Neural cell (in vitro differentiated cells): ENCODE data around the gene SQSTM1. TPM values are rescaled to one million over a fixed set of nuclear protein-coding genes. Genes with fewer than 3 reads are reported as not detected.

ENCODE experiments used
- H2AFZ ChIP-seq: fragments of 200-600, 300-800 bp; sonication (generic), shearing (Covaris generic); 2 replicates; pipeline ENCODE4 v1.6.0; 2014; ENCODE audit warnings: low read depth, mild to moderate bottlenecking, antibody characterized with exemption, low read length, moderate library complexity
- H3F3A ChIP-seq: fragments of 200-600 bp; shearing (Covaris generic); 2 replicates; pipeline ENCODE4 v1.6.1; 2016; ENCODE audit warnings: mild to moderate bottlenecking, moderate library complexity, mixed read lengths, antibody characterized with exemption, low read length; ENCODE audit not compliant: insufficient read depth, poor library complexity, severe bottlenecking
- H3K27ac ChIP-seq: fragments of 200-600, 300-800 bp; sonication (generic), shearing (Covaris generic); 2 replicates; pipeline ENCODE4 v1.5.1; 2014; ENCODE audit warnings: mild to moderate bottlenecking, low read length, moderate library complexity
- H3K27me3 ChIP-seq: fragments of 300-800, 200-600 bp; sonication (generic), shearing (Covaris generic); 2 replicates; pipeline ENCODE4 v1.6.0; 2014; ENCODE audit warnings: mild to moderate bottlenecking, low read depth, low read length, moderate library complexity; ENCODE audit not compliant: insufficient read depth
- H3K36me3 ChIP-seq: fragments of 300-800, 200-600 bp; sonication (generic), shearing (Covaris generic); 2 replicates; pipeline ENCODE4 v1.5.1; 2014; ENCODE audit warnings: mild to moderate bottlenecking, antibody characterized with exemption, low read length, moderate library complexity; ENCODE audit not compliant: insufficient read depth
- H3K4me2 ChIP-seq: fragments of 300-800, 200-600 bp; sonication (generic), shearing (Covaris generic); 2 replicates; pipeline ENCODE4 v1.6.0; 2014; ENCODE audit warnings: mild to moderate bottlenecking, low read length
- H3K4me3 ChIP-seq: fragments of 300-800, 200-600 bp; sonication (generic), shearing (Covaris generic); 2 replicates; pipeline ENCODE4 v1.5.1; 2014; ENCODE audit warnings: mild to moderate bottlenecking, low read length, moderate library complexity
- H3K79me2 ChIP-seq: fragments of 200-600 bp; shearing (Covaris generic); replicated peaks from 2 replicates; pipeline ENCODE4 v1.6.0; 2014; ENCODE audit warnings: mild to moderate bottlenecking, low read length, moderate library complexity; ENCODE audit not compliant: insufficient read depth
- H3K9ac ChIP-seq: fragments of 300-800, 200-600 bp; sonication (generic), shearing (Covaris generic); 2 replicates; pipeline ENCODE4 v1.6.1; 2016; ENCODE audit warnings: mild to moderate bottlenecking, low read length, mixed read lengths
- H3K9me2 ChIP-seq: fragments of 200-600 bp; shearing (Covaris generic); 2 replicates; pipeline ENCODE4 v1.6.1; 2016; ENCODE audit warnings: mild to moderate bottlenecking, low read length, mixed read lengths; ENCODE audit not compliant: insufficient read depth
- H3K9me3 ChIP-seq: fragments of 200-600, 300-800 bp; sonication (generic), shearing (Covaris generic); 2 replicates; pipeline ENCODE4 v1.6.1; 2016; ENCODE audit warnings: mild to moderate bottlenecking, mixed run types, low read length, moderate library complexity, mixed read lengths
- H4K20me1 ChIP-seq: fragments of 200-600 bp; shearing (Covaris generic); 2 replicates; pipeline ENCODE4 v1.6.1; 2016; ENCODE audit warnings: mild to moderate bottlenecking, mixed run types; ENCODE audit not compliant: insufficient read depth
- EP300 ChIP-seq: fragments of 450-650 bp; conservative IDR thresholded peaks from 2 replicates; pipeline ENCODE4 v1.6.1; 2014; ENCODE audit warnings: antibody characterized with exemption, mild to moderate bottlenecking, moderate library complexity; ENCODE audit not compliant: poor library complexity, severe bottlenecking
- EZH2 ChIP-seq: fragments of 200-600, 300-800 bp; shearing (Covaris generic), sonication (generic); IDR thresholded peaks from 2 replicates; pipeline ENCODE4 v1.6.1; 2014; ENCODE audit warnings: antibody characterized with exemption, low read length, borderline replicate concordance, mild to moderate bottlenecking; ENCODE audit not compliant: insufficient read depth, poor library complexity, severe bottlenecking
- MXI1 ChIP-seq: fragments of 450-650 bp; conservative IDR thresholded peaks from 2 replicates; pipeline ENCODE4 v1.6.1; 2014; ENCODE audit warnings: antibody characterized with exemption, mild to moderate bottlenecking; ENCODE audit not compliant: poor library complexity, severe bottlenecking
- POLR2AphosphoS5 ChIP-seq: IDR thresholded peaks from 2 replicates; pipeline ENCODE4 v1.6.1; 2012
- RAD21 ChIP-seq: fragments of 450-650 bp; conservative IDR thresholded peaks from 2 replicates; pipeline ENCODE4 v1.6.1; 2014; ENCODE audit warnings: antibody characterized with exemption, mild to moderate bottlenecking, moderate library complexity
- SMC3 ChIP-seq: fragments of 450-650 bp; conservative IDR thresholded peaks from 2 replicates; pipeline ENCODE4 v1.6.1; 2014; ENCODE audit warnings: antibody characterized with exemption, mild to moderate bottlenecking, moderate library complexity; ENCODE audit not compliant: poor library complexity
- TAF1 ChIP-seq: IDR thresholded peaks from 2 replicates; pipeline ENCODE4 v1.6.1; 2012; ENCODE audit warnings: low read depth
- polyA plus RNA-seq: library from polyadenylated mRNA; depleted of rRNA; stranded (reverse); fragments of >200 nt; gene quantifications from 2 replicates; pipeline ENCODE4 v1.2.3, GENCODE V29; 2014
- TF ChIP-seq, protein P1 (sequence below): fragments of 450-650 bp; IDR thresholded peaks from 2 replicates; pipeline ENCODE4 v1.5.1; 2014; ENCODE audit warnings: antibody characterized with exemption, mild to moderate bottlenecking, moderate library complexity; ENCODE audit not compliant: poor library complexity, severe bottlenecking
- TF ChIP-seq, protein P2 (sequence below): IDR thresholded peaks from 2 replicates; pipeline ENCODE4 v1.6.1; 2012; ENCODE audit warnings: borderline replicate concordance

Gene SQSTM1
- polyA plus RNA-seq, 1 donor from 2014 or later = 64.5 TPM

DNA sequence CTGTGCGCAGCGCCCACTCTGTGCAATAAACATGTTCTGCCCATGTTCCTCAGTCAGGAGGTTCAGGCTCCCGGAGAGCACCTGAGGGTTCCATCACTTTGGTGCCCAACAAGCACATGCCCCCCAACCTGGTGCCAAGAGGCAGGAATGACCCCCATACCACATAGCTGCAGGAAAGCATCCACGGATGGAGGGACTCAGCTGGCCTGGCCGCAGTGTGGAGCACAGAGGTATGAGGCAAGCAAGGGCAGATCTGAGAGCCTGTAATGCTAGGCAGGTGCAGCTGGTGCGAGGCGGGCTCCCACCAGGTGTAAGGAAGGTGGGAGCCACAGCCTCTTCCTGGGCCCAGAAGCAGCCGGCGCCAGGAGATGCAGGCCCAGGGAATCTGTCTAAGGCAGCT, 42.2 kb downstream of the SQSTM1 start:
- Histone ChIP-seq H3F3A (no peaks in the 10 kb centered on the region), H3K9ac (no peak overlapping the region), H2AFZ (no peak overlapping the region), H4K20me1 (no peaks in the 10 kb centered on the region), H3K4me3 (no peak overlapping the region), H3K9me2 (no peaks in the 10 kb centered on the region), H3K4me2 (no peak overlapping the region), H3K36me3 (no peaks in the 10 kb centered on the region), H3K79me2 (peaks cover 5% of the 10 kb centered on the region), H3K9me3 (no peaks in the 10 kb centered on the region), H3K27ac (no peak overlapping the region), H3K27me3 (no peaks in the 10 kb centered on the region)
- TF ChIP-seq EP300 (no peak), MXI1 (no peak), SMC3 (no peak), EZH2 (no peak), POLR2AphosphoS5 (no peak), TAF1 (no peak), RAD21 (no peak)
- TF ChIP-seq, protein P1, sequence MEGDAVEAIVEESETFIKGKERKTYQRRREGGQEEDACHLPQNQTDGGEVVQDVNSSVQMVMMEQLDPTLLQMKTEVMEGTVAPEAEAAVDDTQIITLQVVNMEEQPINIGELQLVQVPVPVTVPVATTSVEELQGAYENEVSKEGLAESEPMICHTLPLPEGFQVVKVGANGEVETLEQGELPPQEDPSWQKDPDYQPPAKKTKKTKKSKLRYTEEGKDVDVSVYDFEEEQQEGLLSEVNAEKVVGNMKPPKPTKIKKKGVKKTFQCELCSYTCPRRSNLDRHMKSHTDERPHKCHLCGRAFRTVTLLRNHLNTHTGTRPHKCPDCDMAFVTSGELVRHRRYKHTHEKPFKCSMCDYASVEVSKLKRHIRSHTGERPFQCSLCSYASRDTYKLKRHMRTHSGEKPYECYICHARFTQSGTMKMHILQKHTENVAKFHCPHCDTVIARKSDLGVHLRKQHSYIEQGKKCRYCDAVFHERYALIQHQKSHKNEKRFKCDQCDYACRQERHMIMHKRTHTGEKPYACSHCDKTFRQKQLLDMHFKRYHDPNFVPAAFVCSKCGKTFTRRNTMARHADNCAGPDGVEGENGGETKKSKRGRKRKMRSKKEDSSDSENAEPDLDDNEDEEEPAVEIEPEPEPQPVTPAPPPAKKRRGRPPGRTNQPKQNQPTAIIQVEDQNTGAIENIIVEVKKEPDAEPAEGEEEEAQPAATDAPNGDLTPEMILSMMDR = no peak
- TF ChIP-seq, protein P2, sequence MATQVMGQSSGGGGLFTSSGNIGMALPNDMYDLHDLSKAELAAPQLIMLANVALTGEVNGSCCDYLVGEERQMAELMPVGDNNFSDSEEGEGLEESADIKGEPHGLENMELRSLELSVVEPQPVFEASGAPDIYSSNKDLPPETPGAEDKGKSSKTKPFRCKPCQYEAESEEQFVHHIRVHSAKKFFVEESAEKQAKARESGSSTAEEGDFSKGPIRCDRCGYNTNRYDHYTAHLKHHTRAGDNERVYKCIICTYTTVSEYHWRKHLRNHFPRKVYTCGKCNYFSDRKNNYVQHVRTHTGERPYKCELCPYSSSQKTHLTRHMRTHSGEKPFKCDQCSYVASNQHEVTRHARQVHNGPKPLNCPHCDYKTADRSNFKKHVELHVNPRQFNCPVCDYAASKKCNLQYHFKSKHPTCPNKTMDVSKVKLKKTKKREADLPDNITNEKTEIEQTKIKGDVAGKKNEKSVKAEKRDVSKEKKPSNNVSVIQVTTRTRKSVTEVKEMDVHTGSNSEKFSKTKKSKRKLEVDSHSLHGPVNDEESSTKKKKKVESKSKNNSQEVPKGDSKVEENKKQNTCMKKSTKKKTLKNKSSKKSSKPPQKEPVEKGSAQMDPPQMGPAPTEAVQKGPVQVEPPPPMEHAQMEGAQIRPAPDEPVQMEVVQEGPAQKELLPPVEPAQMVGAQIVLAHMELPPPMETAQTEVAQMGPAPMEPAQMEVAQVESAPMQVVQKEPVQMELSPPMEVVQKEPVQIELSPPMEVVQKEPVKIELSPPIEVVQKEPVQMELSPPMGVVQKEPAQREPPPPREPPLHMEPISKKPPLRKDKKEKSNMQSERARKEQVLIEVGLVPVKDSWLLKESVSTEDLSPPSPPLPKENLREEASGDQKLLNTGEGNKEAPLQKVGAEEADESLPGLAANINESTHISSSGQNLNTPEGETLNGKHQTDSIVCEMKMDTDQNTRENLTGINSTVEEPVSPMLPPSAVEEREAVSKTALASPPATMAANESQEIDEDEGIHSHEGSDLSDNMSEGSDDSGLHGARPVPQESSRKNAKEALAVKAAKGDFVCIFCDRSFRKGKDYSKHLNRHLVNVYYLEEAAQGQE = no peak

DNA sequence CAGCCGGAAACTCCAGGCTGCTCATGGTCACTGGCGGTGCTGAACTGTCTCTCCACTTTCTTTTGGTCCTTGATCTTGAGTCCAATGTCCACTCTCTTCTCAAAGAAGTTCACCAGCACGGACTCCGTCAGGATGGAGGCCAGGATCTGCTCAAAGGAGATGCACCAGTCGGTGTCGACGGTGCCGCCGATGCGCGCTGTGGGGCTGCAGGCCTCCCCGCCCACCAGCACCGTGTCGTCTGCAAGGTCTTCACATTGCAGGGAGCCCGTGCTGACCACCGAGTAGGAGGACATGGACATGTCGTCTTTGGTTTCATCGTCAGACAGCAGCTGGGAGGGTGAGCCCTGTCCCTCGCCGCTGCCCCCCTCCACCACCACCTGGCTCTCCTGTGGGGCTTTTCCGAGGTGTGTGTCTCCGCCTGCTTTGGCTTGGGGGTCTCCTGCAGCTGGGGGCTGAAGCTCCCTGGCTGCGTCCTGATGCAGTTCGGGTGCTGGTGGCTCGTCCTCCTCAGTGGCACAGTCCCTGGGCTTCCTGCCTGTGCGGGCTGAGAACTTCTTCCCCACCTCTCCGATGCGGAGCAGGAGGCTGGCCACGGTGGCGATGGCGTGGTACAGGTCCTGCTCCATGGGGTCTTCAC, 42.9 kb downstream of the SQSTM1 start:
- Histone ChIP-seq H3K4me2 (no peak overlapping the region), H4K20me1 (no peaks in the 10 kb centered on the region), H3K79me2 (peaks cover 5% of the 10 kb centered on the region), H3F3A (no peaks in the 10 kb centered on the region), H3K27ac (no peak overlapping the region), H3K36me3 (no peaks in the 10 kb centered on the region), H3K9me3 (no peaks in the 10 kb centered on the region), H3K4me3 (no peak overlapping the region), H3K27me3 (no peaks in the 10 kb centered on the region), H3K9me2 (no peaks in the 10 kb centered on the region), H2AFZ (no peak overlapping the region), H3K9ac (no peak overlapping the region)
- TF ChIP-seq MXI1 (no peak), POLR2AphosphoS5 (no peak), SMC3 (no peak), EP300 (no peak), TAF1 (no peak), EZH2 (no peak), RAD21 (no peak)
- TF ChIP-seq, protein P2 = no peak
- TF ChIP-seq, protein P1 = no peak
